HepG2 (cell line): ENCODE results near the gene VPS52. TPM values are rescaled to one million over a fixed set of nuclear protein-coding genes. Genes with fewer than 3 reads are reported as not detected.

Experiments used
- BRD4 ChIP-seq: sonication (generic); formaldehyde crosslinking; IDR thresholded peaks from 2 replicates; pipeline ENCODE4 v1.4.0; 2020; ENCODE audit warnings: missing genetic modification reagents
- HNF4A ChIP-seq: sonication (generic); formaldehyde crosslinking; IDR thresholded peaks from 2 replicates; pipeline ENCODE4 v1.4.0; 2020; ENCODE audit warnings: missing genetic modification reagents
- IRF2 ChIP-seq: IDR thresholded peaks from 2 replicates; pipeline ENCODE4 v1.6.1; 2018; ENCODE audit warnings: missing genetic modification reagents, missing compliant biosample characterization
- POLR2AphosphoS2 ChIP-seq: IDR thresholded peaks from 2 replicates; pipeline ENCODE4 v1.6.1; 2011; ENCODE audit warnings: low read depth, low read length, improper control_type of control experiment
- RARG ChIP-seq: sonication (generic); formaldehyde crosslinking; IDR thresholded peaks from 2 replicates; pipeline ENCODE4 v1.4.0; 2020; ENCODE audit warnings: low read depth, mild to moderate bottlenecking, missing genetic modification reagents
- SIN3B ChIP-seq: fragments of 150-350 bp; IDR thresholded peaks from 2 replicates; pipeline ENCODE4 v1.6.1; 2014; ENCODE audit warnings: low read length
- SMAD3 ChIP-seq: sonication (generic); formaldehyde crosslinking; IDR thresholded peaks from 2 replicates; pipeline ENCODE4 v1.4.0; 2020; ENCODE audit warnings: missing genetic modification reagents
- TEAD2 ChIP-seq: sonication (generic); formaldehyde crosslinking; IDR thresholded peaks from 2 replicates; pipeline ENCODE4 v1.9.0; 2021; ENCODE audit warnings: missing genetic modification reagents
- YEATS2 ChIP-seq: sonication (generic); formaldehyde crosslinking; IDR thresholded peaks from 2 replicates; pipeline ENCODE4 v1.4.0; 2020; ENCODE audit warnings: missing genetic modification reagents, borderline replicate concordance
- ZFX ChIP-seq: sonication (generic); formaldehyde crosslinking; IDR thresholded peaks from 2 replicates; pipeline ENCODE4 v1.4.0; 2020; ENCODE audit warnings: mild to moderate bottlenecking, low read depth, missing genetic modification reagents, moderate library complexity
- ZNF160 ChIP-seq: sonication (generic); formaldehyde crosslinking; IDR thresholded peaks from 2 replicates; pipeline ENCODE4 v1.8.0; 2022; ENCODE audit warnings: mild to moderate bottlenecking, inconsistent platforms, missing genetic modification reagents
- ZNF766 ChIP-seq: sonication (generic); formaldehyde crosslinking; IDR thresholded peaks from 2 replicates; pipeline ENCODE4 v1.5.0; 2020; ENCODE audit warnings: missing genetic modification reagents, borderline replicate concordance
- ZNF768 ChIP-seq: sonication (generic); formaldehyde crosslinking; IDR thresholded peaks from 2 replicates; pipeline ENCODE4 v1.4.0; 2020; ENCODE audit warnings: missing genetic modification reagents
- polyA plus RNA-seq, 8 experiments: library from polyadenylated mRNA; depleted of rRNA in 3 of 8; stranded (reverse) in 7 of 8; unstranded in 1 of 8; fragments of >200 nt; fragmentation: Illumina TruSeq in 4 of 8; extraction: Trizol in 4 of 8; gene quantifications; 2 replicates each; pipeline versions ENCODE4 v1.2.1 to v1.2.3, GENCODE V29; 2011 to 2016; ENCODE audit warnings: low read depth in 4 of 8, missing spikeins in 1 of 8, mixed read lengths in 1 of 8; ENCODE audit not compliant: insufficient read depth in 1 of 8
- total RNA-seq, 5 experiments: library from RNA; depleted of rRNA; stranded (reverse); fragments of >200 nt; fragmentation: Illumina TruSeq; extraction: Trizol; gene quantifications; 2 replicates each; pipeline ENCODE4 v1.2.3, GENCODE V29; 2016; ENCODE audit warnings: low read depth in 1 of 5
- TF ChIP-seq, protein P1 (sequence below): sonication (generic); formaldehyde crosslinking; IDR thresholded peaks from 2 replicates; pipeline ENCODE4 v1.4.0; 2020; ENCODE audit warnings: missing genetic modification reagents, borderline replicate concordance
- TF ChIP-seq, protein P2 (sequence below): sonication (generic); formaldehyde crosslinking; IDR thresholded peaks from 2 replicates; pipeline ENCODE4 v1.4.0; 2020; ENCODE audit warnings: mild to moderate bottlenecking, missing genetic modification reagents
- TF ChIP-seq, protein P3 (sequence below): sonication (generic); formaldehyde crosslinking; IDR thresholded peaks from 2 replicates; pipeline ENCODE4 v1.8.0; 2023; ENCODE audit warnings: mild to moderate bottlenecking, missing genetic modification reagents
- TF ChIP-seq, protein P4 (sequence below): sonication (generic); formaldehyde crosslinking; IDR thresholded peaks from 2 replicates; pipeline ENCODE4 v1.5.0; 2020; ENCODE audit warnings: missing genetic modification reagents
- TF ChIP-seq, protein P5 (sequence below): sonication (generic); formaldehyde crosslinking; IDR thresholded peaks from 2 replicates; pipeline ENCODE4 v1.8.0; 2022; ENCODE audit warnings: missing genetic modification reagents, mild to moderate bottlenecking, borderline replicate concordance

The VPS52 gene
- total and polyA plus RNA-seq, 2 of the 13 experiments (the other 11 are each of a cell fraction or from before 2014, with no cell fraction given) = 48.9 to 85.5 TPM

DNA sequence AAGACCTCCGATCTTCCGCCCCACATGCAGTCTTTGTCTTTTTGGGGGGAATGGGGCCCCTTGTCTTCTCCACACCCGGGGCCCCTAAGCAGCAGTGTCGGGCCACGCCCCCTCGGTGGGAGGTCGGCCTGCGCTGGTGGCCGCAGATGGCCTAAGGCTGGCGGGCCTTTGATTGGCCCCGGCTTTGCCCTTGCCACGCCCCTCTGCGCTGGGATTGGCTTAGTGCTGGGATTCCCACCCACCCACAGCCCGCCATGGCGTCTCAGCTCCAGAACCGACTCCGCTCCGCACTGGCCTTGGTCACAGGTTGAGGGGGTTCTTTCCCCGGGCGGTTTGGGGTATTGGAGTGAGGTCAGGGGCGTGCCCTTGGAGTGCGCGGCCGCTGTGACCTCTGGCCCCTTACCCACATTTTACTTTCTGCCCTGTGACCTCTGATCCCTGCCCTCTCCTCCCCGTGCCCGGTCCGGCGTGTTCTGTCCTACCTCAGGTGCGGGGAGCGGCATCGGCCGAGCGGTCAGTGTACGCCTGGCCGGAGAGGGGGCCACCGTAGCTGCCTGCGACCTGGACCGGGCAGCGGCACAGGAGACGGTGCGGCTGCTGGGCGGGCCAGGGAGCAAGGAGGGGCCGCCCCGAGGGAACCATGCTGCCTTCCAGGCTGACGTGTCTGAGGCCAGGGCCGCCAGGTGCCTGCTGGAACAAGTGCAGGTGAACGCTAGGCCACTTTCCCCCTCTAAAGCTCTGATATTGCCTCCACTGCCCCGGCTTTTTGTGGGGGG is 67.1 kb downstream of the VPS52 start, which contains the start of gene HSD17B8 (continued):
- peak; percentile 74 for TF ChIP-seq ZFX (CRISPR knock-in tag)
- TF ChIP-seq, protein P1, sequence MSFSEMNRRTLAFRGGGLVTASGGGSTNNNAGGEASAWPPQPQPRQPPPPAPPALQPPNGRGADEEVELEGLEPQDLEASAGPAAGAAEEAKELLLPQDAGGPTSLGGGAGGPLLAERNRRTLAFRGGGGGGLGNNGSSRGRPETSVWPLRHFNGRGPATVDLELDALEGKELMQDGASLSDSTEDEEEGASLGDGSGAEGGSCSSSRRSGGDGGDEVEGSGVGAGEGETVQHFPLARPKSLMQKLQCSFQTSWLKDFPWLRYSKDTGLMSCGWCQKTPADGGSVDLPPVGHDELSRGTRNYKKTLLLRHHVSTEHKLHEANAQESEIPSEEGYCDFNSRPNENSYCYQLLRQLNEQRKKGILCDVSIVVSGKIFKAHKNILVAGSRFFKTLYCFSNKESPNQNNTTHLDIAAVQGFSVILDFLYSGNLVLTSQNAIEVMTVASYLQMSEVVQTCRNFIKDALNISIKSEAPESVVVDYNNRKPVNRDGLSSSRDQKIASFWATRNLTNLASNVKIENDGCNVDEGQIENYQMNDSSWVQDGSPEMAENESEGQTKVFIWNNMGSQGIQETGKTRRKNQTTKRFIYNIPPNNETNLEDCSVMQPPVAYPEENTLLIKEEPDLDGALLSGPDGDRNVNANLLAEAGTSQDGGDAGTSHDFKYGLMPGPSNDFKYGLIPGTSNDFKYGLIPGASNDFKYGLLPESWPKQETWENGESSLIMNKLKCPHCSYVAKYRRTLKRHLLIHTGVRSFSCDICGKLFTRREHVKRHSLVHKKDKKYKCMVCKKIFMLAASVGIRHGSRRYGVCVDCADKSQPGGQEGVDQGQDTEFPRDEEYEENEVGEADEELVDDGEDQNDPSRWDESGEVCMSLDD (CRISPR knock-in tag) = peak; percentile 94; the same call in 1 of the 2 replicates
- peak; percentile 94 for TF ChIP-seq ZNF766 (CRISPR knock-in tag)
- peak; percentile 76 for TF ChIP-seq HNF4A
- TF ChIP-seq, protein P2, sequence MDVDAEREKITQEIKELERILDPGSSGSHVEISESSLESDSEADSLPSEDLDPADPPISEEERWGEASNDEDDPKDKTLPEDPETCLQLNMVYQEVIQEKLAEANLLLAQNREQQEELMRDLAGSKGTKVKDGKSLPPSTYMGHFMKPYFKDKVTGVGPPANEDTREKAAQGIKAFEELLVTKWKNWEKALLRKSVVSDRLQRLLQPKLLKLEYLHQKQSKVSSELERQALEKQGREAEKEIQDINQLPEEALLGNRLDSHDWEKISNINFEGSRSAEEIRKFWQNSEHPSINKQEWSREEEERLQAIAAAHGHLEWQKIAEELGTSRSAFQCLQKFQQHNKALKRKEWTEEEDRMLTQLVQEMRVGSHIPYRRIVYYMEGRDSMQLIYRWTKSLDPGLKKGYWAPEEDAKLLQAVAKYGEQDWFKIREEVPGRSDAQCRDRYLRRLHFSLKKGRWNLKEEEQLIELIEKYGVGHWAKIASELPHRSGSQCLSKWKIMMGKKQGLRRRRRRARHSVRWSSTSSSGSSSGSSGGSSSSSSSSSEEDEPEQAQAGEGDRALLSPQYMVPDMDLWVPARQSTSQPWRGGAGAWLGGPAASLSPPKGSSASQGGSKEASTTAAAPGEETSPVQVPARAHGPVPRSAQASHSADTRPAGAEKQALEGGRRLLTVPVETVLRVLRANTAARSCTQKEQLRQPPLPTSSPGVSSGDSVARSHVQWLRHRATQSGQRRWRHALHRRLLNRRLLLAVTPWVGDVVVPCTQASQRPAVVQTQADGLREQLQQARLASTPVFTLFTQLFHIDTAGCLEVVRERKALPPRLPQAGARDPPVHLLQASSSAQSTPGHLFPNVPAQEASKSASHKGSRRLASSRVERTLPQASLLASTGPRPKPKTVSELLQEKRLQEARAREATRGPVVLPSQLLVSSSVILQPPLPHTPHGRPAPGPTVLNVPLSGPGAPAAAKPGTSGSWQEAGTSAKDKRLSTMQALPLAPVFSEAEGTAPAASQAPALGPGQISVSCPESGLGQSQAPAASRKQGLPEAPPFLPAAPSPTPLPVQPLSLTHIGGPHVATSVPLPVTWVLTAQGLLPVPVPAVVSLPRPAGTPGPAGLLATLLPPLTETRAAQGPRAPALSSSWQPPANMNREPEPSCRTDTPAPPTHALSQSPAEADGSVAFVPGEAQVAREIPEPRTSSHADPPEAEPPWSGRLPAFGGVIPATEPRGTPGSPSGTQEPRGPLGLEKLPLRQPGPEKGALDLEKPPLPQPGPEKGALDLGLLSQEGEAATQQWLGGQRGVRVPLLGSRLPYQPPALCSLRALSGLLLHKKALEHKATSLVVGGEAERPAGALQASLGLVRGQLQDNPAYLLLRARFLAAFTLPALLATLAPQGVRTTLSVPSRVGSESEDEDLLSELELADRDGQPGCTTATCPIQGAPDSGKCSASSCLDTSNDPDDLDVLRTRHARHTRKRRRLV (CRISPR knock-in tag) = 0 out of 2 replicates have a peak, but pooled peaks have one; percentile 57
- peak; percentile 64; the same call in 1 of the 2 replicates for TF ChIP-seq YEATS2 (CRISPR knock-in tag)
- TF ChIP-seq BRD4 (CRISPR knock-in tag) = peak; percentile 67; the same call in 1 of the 2 replicates
- no peak for TF ChIP-seq SMAD3 (CRISPR knock-in tag)
- peak; percentile 88; the same call in 1 of the 2 replicates for TF ChIP-seq RARG
- peak; percentile 40; the same call in 1 of the 2 replicates for TF ChIP-seq SIN3B
- peak; percentile 40; the same call in 1 of the 2 replicates for TF ChIP-seq IRF2
- TF ChIP-seq, protein P3, sequence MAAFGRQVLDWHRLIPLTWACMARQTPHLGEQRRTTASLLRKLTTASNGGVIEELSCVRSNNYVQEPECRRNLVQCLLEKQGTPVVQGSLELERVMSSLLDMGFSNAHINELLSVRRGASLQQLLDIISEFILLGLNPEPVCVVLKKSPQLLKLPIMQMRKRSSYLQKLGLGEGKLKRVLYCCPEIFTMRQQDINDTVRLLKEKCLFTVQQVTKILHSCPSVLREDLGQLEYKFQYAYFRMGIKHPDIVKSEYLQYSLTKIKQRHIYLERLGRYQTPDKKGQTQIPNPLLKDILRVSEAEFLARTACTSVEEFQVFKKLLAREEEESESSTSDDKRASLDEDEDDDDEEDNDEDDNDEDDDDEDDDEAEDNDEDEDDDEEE (CRISPR knock-in tag) = peak; percentile 86; the same call in 1 of the 2 replicates
- TF ChIP-seq POLR2AphosphoS2 = peak; percentile 90
- peak; percentile 32; the same call in 1 of the 2 replicates for TF ChIP-seq ZNF768 (CRISPR knock-in tag)
- TF ChIP-seq, protein P4, sequence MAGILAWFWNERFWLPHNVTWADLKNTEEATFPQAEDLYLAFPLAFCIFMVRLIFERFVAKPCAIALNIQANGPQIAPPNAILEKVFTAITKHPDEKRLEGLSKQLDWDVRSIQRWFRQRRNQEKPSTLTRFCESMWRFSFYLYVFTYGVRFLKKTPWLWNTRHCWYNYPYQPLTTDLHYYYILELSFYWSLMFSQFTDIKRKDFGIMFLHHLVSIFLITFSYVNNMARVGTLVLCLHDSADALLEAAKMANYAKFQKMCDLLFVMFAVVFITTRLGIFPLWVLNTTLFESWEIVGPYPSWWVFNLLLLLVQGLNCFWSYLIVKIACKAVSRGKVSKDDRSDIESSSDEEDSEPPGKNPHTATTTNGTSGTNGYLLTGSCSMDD (CRISPR knock-in tag) = no peak; the same call in 1 of the 2 replicates
- TF ChIP-seq, protein P5, sequence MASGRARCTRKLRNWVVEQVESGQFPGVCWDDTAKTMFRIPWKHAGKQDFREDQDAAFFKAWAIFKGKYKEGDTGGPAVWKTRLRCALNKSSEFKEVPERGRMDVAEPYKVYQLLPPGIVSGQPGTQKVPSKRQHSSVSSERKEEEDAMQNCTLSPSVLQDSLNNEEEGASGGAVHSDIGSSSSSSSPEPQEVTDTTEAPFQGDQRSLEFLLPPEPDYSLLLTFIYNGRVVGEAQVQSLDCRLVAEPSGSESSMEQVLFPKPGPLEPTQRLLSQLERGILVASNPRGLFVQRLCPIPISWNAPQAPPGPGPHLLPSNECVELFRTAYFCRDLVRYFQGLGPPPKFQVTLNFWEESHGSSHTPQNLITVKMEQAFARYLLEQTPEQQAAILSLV = 0 out of 2 replicates have a peak, but pooled peaks have one; percentile 29
- TF ChIP-seq ZNF160 (CRISPR knock-in tag) = peak; percentile 68; the same call in 1 of the 2 replicates
- no peak for TF ChIP-seq TEAD2
